NCI-H2196 (cell line): ENCODE measurements around the gene SLC29A2.
"Not testable (repeated sequence)": the region's sequence is repeated elsewhere in the genome, so short reads cannot be mapped to it uniquely, and the experiment has no call there.

Experiments
- DNase-seq: peaks from one replicate; lab custom pipeline; 2025; ENCODE audit not compliant: unreplicated experiment; lab: John Stamatoyannopoulos, UW

The SLC29A2 gene

DNA sequence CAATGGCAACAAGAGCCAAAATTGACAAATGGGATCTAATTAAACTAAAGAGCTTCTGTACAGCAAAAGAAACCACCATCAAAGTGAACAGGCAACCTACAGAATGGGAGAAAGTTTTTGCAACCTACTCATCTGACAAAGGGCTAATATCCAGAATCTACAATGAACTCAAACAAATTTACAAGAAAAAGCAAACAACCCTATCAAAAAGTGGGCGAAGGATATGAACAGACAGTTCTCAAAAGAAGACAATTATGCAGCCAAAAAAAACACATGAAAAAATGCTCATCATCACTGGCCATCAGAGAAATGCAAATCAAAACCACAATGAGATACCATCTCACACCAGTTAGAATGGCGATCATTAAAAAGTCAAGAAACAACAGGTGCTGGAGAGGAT is 51.3 kb downstream of the SLC29A2 start:
- not testable (repeated sequence) for DNase-seq

DNA sequence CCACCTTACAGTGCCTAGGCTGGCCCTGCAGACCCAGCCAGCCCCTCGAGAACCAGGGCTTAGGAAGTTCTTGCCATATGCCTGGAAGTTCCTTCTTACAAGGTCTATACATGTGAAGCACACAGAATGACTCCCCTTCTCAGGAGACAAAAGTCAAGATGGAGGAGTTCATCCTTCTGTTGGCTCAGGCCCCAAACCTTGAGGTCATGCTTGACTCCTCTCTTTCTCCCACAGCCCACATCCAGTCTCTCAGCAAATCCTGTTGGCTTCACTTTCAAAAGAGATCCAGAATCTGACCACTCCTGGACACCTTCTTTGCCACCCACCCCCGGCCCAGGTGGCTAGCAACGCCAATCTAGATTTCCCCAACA is 53.0 kb downstream of the SLC29A2 start:
- DNase-seq: no peak

DNA sequence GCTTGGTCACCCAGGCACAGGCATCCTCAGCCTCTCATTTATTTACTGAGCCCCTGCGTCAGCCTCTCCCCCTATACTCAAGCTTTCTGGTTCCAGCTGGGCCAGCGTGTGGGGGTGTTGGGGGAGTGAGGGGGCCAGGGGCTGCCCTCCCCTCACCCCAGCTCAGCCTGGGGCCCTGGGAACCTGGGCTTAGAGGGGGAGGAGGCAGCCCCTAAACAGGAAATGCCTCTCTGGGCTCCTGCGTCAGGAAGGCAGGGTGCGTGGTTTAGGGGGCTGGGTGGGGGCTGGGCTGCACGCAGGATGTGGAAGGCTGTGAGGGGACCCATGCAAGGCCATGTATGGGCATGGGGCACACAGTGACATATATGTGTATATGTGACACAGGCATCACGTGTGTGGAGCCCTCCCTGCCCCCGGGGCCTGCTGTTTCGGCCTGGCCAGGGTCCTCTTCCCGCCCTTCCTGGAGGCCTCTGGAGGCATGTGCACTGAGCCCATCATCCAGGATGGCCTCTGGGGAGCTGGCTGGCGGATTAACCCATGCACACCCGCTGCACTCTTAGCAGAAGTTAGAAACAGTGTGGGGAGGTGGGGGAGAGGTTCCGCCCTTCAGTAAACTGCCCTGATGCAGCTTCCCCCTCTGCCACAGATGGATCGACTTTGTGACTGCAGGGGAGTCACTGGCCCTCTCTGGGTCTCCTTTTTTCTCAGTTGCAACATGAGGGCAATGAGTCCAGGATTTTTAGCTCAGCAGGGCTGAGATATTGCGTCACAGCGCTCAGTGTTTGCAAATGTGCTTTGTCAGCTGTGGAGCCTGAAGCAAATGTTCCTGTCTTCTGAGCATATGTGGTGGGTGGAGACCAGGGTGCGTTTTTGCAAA is 53.6 kb downstream of the SLC29A2 start:
- no peak for DNase-seq

DNA sequence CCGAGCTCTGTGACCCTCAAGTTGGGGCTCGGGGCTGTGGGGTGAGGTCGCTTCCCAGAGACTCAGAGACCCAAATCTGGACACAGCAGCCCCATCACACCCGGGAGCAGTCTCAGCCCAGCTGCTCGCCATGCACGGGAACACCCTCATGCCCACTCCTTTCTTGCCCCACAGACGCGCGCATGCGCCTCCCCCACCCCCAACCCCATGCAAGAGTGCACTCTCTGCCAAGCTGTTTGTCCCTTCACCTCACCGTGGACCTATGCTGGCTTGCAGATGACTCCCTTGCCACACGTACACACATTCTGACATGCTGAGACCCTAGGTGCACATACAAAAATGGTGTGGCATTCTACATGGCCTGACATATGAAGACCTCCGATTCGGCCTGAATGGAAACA is 54.2 kb downstream of the SLC29A2 start:
- no peak for DNase-seq

DNA sequence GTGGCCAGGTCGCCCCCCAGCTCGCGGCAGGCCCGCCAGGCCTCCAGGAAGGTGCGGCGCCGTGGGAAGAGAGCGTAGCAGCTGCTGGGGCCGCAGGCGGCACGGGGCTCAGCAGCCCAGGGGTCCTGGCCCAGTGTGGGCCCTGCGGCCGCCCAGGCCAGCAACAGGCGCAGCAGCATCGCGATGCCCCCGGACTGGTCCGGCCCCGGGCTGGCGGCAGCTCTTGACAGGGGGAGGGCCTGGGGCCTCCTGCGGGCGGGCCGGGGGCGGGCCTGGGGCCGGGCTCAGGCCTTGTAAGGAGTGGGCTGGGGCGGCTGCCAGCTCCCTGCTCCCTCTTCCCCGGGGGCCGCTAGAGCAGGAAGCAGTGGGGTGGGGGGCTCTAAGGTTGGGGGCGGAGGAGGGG is 54.7 kb downstream of the SLC29A2 start, which contains the start of gene CD248:
Gene CD248 (minus strand): TSS at position 196 of the 403 bp plus-strand sequence. CDS start 17 bp downstream, at position 179.
- DNase-seq: no peak

DNA sequence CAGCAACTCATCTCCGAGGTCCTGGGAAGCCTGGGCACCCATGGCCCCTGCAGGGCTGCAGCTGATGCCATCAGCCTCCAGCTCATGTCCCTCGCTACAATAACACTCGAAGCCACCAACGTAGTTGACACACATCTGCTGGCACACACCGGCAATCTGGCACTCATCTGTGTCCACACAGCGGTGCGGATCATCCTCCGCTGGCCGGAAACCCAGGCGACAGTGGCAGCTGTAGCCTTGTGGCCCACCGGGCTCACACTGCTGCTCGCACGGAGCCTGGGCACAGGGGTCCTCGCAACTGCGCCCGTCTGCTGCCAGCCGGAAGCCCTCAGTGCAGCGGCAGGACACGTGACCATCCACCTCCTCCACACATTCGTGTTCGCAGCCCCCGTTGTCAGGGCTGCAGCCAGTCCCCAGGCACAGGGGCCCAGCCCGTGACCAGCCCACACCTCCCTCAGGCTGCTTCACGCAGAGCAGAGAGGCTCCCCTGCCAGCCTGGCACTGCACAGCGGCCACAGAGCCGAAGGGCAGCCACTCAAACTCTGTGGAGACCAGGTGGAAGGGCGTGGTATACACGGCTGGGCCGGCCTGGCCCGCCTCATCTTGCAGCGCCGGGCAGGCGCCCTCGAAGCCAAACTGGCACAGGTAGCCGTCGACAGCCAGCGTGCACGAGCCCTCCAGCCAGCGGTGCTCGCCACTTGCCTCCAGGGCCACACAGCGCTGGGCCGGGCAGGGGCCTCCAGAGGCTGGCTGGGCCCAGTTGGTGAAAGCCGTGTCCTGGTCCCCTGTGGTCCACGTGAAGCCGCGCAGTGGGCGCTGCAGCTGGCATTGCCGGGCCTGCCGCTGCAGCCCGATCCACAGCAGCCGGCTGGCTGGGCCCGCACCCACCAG is 55.4 kb downstream of the SLC29A2 start:
- DNase-seq: no peak

DNA sequence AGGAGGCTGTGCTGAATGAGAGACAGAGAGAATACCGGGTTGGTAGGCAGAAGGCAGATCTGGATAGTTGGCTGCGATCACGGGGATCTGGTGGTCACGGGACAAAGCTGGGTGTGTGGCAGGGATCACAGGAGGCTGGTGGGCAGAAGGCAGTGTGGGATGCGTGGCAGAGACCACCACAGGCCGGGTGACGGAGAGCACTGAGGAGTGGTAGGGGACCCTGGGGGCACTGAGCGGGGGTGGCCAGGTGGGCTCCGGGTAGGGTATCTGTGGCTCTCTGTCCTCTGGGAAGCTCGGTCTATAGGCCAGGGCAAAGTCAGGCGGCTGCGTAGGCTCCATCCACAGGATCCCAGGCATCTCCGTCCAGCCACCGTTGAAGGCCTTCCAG is 56.1 kb downstream of the SLC29A2 start:
- DNase-seq: no peak

DNA sequence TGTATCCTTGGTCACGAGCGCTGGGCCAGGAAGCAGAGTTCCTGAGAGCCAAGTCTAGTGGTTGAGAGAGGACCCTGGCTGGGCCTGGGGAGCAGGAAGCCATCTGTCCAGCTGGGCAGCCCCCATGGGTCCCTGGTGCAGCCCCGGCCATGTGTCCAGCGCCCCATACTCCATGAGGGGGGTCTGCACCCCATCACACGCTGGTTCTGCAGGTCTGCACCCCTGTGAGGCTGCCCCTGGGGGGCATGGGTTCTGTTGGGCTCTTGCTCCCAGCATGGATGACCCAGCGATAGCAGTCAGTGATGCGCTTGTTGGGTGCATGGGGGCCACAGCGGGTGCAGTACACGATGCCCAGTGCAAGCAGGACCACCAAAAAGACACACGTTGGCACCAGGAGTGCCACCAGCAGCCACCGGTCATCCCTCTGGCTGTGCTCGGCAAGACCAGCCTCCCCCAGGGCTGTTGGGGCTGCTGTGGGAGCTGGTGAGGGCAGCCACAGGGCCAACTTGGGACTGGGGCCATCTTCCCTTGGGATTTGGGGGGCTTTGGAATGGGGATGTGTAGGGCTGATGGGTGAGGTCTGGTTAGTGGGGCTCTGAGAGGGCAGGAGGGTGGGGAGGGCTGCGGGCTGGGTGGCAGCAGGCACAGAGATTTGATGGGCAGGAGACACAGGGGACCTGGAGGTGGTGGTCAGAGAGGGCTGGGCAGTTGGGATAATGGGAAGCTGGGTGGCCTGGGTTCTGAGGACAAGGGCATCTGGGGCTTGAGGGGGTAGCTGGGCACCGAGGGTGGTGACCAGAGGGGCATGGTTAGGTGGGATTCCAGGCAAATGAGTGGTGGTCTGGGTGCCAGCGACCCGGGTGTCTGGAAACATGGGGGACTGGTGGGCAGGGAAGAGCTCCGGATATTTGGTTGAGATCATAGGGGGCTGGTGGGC is 56.7 kb downstream of the SLC29A2 start:
- no peak for DNase-seq

DNA sequence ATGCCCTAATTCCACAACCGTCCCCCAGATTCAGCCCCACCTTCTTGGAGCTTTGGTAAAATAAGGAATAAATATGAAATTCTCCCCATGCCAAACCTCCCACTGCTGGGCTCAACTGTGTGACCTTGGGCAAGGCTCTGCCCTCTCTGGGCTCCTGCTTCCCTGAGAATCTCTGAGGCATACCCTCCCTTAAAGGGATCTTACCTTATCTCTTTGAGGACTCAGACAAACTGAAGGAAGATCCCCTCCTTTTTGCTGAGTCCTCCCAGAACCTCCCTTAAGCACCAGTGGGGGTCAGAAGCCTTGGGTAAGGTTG is 57.4 kb downstream of the SLC29A2 start:
- no peak for DNase-seq

DNA sequence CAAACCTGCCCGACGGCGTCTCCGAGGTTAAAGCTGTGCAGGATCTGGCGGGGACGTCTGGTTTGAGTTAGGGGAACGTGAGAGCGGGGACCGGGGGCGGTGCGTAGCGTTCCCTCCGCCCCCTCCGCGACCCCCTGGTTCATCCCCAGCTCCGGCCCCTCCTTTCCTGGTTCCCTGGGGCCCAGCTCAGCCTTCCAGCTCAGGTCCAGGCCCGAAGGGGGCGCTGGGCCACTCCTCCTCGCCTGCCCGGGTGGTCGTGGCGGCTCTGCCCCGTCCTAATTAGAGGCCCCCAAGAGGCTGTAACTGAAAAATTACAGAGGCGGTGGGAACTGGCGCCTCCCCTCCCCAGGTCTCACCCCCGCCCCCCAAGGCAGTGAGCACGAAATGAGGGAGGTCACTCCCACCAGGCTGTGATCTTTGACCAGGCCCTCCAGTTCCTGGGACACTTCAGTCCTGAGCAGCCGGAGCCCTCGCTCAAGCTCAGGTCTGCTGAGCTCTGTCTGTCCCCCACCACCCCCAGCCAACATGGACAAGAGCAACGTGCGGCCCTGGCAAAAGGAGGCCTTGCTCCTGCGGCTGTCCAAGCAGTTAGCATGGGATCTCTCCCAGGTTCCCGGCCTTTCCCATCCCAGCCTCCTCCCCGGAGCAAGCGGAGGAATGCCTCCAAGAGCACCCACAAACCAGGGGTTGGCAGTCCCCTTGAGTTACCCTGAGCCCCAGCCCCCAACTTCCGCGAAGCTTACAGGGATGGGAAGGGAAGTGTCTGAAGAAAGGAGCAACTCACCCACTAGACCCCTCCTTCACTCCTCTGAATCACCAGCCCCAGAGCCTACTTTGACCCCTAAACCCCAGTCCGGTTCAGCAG is 58.0 kb downstream of the SLC29A2 start:
- DNase-seq: no peak

DNA sequence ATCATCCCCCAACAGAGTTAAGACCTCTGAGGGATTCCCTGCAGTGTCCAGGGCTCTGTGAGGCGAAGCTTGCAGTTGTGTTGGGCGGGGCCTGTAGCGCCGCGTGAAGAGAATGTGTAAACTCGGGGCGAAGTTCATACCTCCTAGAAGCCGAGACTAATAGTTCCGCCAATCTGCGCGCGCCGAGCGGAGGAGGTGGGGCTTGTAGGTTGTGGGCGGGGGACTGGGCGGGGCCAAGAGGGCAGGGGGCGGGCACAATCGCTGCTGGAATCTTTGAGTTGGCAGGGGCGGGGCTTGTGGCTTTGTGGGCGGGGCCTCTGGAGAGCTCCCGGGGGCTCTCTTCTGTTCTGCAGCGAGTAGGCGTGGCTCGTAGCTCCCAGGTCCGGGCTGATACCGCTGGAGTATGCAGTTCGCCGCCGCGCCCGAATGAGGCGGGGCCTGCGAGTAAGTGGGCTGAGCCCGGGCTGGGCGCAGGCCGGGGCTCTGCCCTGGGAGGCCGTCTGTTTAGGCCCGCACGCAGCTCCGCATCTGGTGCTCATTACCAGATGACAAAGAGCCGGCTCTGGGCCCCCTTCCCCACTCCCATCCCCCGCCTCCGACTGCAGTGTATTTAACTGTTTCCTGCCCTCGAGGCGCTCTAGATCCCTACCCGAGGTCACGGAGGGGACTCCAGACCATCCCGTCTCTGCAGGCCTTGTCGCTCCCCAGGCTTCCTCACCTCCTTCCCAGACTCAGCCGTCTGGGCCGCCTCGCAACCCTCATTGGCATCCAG is 58.8 kb downstream of the SLC29A2 start:
- peak; percentile 97 for DNase-seq
